GM12875 (cell line): ENCODE results near the gene TEX19.
"Not testable (repeated sequence)": the region's sequence is repeated elsewhere in the genome, so short reads cannot be mapped to it uniquely, and the experiment has no call there.

Experiments
- H3K4me3 ChIP-seq: one replicate; pipeline ENCODE4 v1.5.1; 2011; ENCODE audit warnings: low read depth, low read length, control low read depth
- CTCF ChIP-seq: IDR thresholded peaks from 2 replicates; pipeline ENCODE4 v1.5.1; 2011; ENCODE audit warnings: low read depth, mild to moderate bottlenecking, control low read depth, inconsistent platforms, low read length, moderate library complexity, borderline replicate concordance; ENCODE audit not compliant: insufficient read depth

Gene TEX19

GRCh38 chr17:82408288-82408937 lies 49.4 kb downstream of the TEX19 start:
- H3K4me3 ChIP-seq = no peak overlapping the region
- TF ChIP-seq CTCF = no peak

- no peak for TF ChIP-seq CTCF
These were observed 49.9 kb downstream of the TEX19 start for GRCh38 chr17:82408938-82409318.

GRCh38 chr17:82410014-82410716 lies 51.1 kb downstream of the TEX19 start:
- TF ChIP-seq CTCF = no peak
- H3K4me3 ChIP-seq = no peak overlapping the region

More at GRCh38 chr17:82408938-82409318, 49.9 kb downstream of the TEX19 start:
- no peak overlapping the region for H3K4me3 ChIP-seq

- no peak overlapping the region for H3K4me3 ChIP-seq
- no peak for TF ChIP-seq CTCF
These were observed 52.5 kb downstream of the TEX19 start for GRCh38 chr17:82411396-82412053.

GRCh38 chr17:82412081-82412480 lies 53.0 kb downstream of the TEX19 start:
- not testable (repeated sequence) for H3K4me3 ChIP-seq

GRCh38 chr17:82412535-82413520 lies 53.8 kb downstream of the TEX19 start:
- no peak overlapping the region for H3K4me3 ChIP-seq
- TF ChIP-seq CTCF = no peak
